K562 (cell line): ENCODE data around the gene PHLDB3. TPM values are rescaled to one million over a fixed set of nuclear protein-coding genes. Genes with fewer than 3 reads are reported as not detected.

Source experiments
- ATAC-seq: fragments of 200-7000 bp; cut with Tn5 transposase; 3 replicates; pipeline ENCODE4 v1.9.1; 2020; ENCODE audit warnings: moderate library complexity
- BruUV-seq: library from RNA; stranded (reverse); fragments of 400-500 nt; replicated peaks from 2 replicates; lab custom pipeline; 2021; lab: Mats Ljungman, UMichigan
- CTCF ChIA-PET: fragments of 300-600 bp; formaldehyde crosslinking; extraction: SDS; loops from one replicate; lab custom pipeline; 2021; ENCODE audit warnings: low intra/inter-chr PET ratio; lab: Yijun Ruan, JAX
- POLR2A ChIA-PET: fragments of 300-600, 350-650 bp; sonication (Branson Sonifier 250); formaldehyde crosslinking; extraction: SDS; loops from one replicate; lab custom pipeline; 2021; ENCODE audit warnings: antibody characterized with exemption, inconsistent platforms; lab: Yijun Ruan, JAX
- DNase-seq, 4 experiments: peaks; one replicate each; pipeline versions ENCODE4 v3.0.0 to v3.0.0-alpha.2; 2011 to 2018; ENCODE audit warnings: low spot score in 3 of 4, mixed read lengths in 3 of 4; ENCODE audit errors: extremely low read depth in 1 of 4
- FAIRE-seq: peaks from 2 replicates; lab custom pipeline; 2011; peaks lifted over from hg19 to GRCh38; lab: Jason Lieb, UNC
- H2AFZ ChIP-seq: 2 replicates; pipeline ENCODE4 v1.6.0; 2011; ENCODE audit warnings: low read depth, low read length, control low read depth, inconsistent platforms
- H3K27ac ChIP-seq: fragments of 200-600 bp; 3 replicates; pipeline ENCODE4 v1.8.0; 2011; ENCODE audit warnings: low read depth, mild to moderate bottlenecking, control low read depth, inconsistent platforms, low read length, moderate library complexity, mixed read lengths; ENCODE audit errors: extremely low read depth
- H3K27me3 ChIP-seq, 2 experiments: fragments of 300-600 bp in 1 of 2; 2 replicates in 1 of 2; 3 replicates in 1 of 2; pipeline versions ENCODE4 v1.6.0 to v1.8.0; 2011; ENCODE audit warnings: inconsistent platforms in 2 of 2, low read length in 2 of 2, mild to moderate bottlenecking in 1 of 2, mixed read lengths in 1 of 2, moderate library complexity in 1 of 2; ENCODE audit not compliant: control insufficient read depth in 2 of 2, insufficient read depth in 2 of 2
- H3K36me3 ChIP-seq: fragments of 300-600 bp; 3 replicates; pipeline ENCODE4 v1.8.0; 2011; ENCODE audit warnings: mild to moderate bottlenecking, low read length, inconsistent platforms; ENCODE audit not compliant: control insufficient read depth, insufficient read depth
- H3K4me1 ChIP-seq, 2 experiments: fragments of 200-600 bp in 1 of 2; replicated peaks in 1 of 2; 2 replicates in 1 of 2; 3 replicates in 1 of 2; pipeline versions ENCODE4 v1.5.1 to v1.8.0; 2011; ENCODE audit warnings: inconsistent platforms in 2 of 2, low read length in 2 of 2, mild to moderate bottlenecking in 1 of 2, mixed read lengths in 1 of 2, moderate library complexity in 1 of 2; ENCODE audit not compliant: control insufficient read depth in 2 of 2, insufficient read depth in 2 of 2
- H3K4me2 ChIP-seq: 2 replicates; pipeline ENCODE4 v1.6.1; 2011; ENCODE audit warnings: low read length, control low read depth, inconsistent platforms, mixed read lengths; ENCODE audit not compliant: insufficient read depth
- H3K4me3 ChIP-seq: fragments of 200-600 bp; sonication (generic), shearing (Covaris generic); 2 replicates; pipeline ENCODE4 v1.5.1; 2016; ENCODE audit warnings: control low read depth, inconsistent platforms
- H3K79me2 ChIP-seq: fragments of 200-600 bp; 3 replicates; pipeline ENCODE4 v1.8.0; 2011; ENCODE audit warnings: low read length, inconsistent platforms; ENCODE audit not compliant: control insufficient read depth, insufficient read depth
- H3K9ac ChIP-seq, 2 experiments: 2 replicates each; pipeline versions ENCODE4 v1.6.0 to v1.6.1; 2011; ENCODE audit warnings: low read depth in 2 of 2, low read length in 2 of 2, control low read depth in 1 of 2, inconsistent platforms in 1 of 2, mild to moderate bottlenecking in 1 of 2, mixed read lengths in 1 of 2; ENCODE audit not compliant: insufficient read depth in 1 of 2
- H3K9me1 ChIP-seq: one replicate; pipeline ENCODE4 v1.6.0; 2011; ENCODE audit warnings: inconsistent platforms, mild to moderate bottlenecking, low read length, moderate library complexity; ENCODE audit not compliant: control insufficient read depth, insufficient read depth
- H3K9me3 ChIP-seq: replicated peaks from 2 replicates; pipeline ENCODE4 v1.5.1; 2011; ENCODE audit warnings: low read depth, low read length, inconsistent platforms; ENCODE audit not compliant: control insufficient read depth, insufficient read depth
- H4K20me1 ChIP-seq: replicated peaks from 2 replicates; pipeline ENCODE4 v1.6.1; 2011; ENCODE audit warnings: low read length, inconsistent platforms, mixed read lengths; ENCODE audit not compliant: control insufficient read depth, insufficient read depth
- ARID4B ChIP-seq: sonication (generic); formaldehyde crosslinking; IDR thresholded peaks from 2 replicates; pipeline ENCODE4 v1.8.0; 2022; ENCODE audit warnings: mild to moderate bottlenecking, missing genetic modification reagents
- CBX1 ChIP-seq: sonication (generic); IDR thresholded peaks from 2 replicates; pipeline ENCODE4 v1.6.1; 2016; ENCODE audit warnings: antibody characterized with exemption, low read depth, mild to moderate bottlenecking
- DLX4 ChIP-seq: fragments of 250-450 bp; sonication (Bioruptor Pico); IDR thresholded peaks from 2 replicates; pipeline ENCODE4 v1.6.1; 2021; ENCODE audit warnings: mild to moderate bottlenecking
- FOXK2 ChIP-seq, 2 experiments: fragments of 450-650 bp; IDR thresholded peaks in 1 of 2; conservative IDR thresholded peaks in 1 of 2; 2 replicates each; pipeline ENCODE4 v1.6.1; 2016; ENCODE audit warnings: low read depth in 2 of 2, mild to moderate bottlenecking in 1 of 2
- LCOR ChIP-seq: sonication (generic); formaldehyde crosslinking; IDR thresholded peaks from 2 replicates; pipeline ENCODE4 v1.8.0; 2022; ENCODE audit warnings: mild to moderate bottlenecking, missing genetic modification reagents
- MCM3 ChIP-seq: fragments of 450-650 bp; IDR thresholded peaks from 2 replicates; pipeline ENCODE4 v1.6.1; 2016
- MCM7 ChIP-seq, 2 experiments: fragments of 450-650 bp; IDR thresholded peaks; 2 replicates each; pipeline ENCODE4 v1.6.1; 2016 to 2018
- MYNN ChIP-seq, 2 experiments: sonication (generic); formaldehyde crosslinking in 1 of 2; IDR thresholded peaks; 2 replicates each; pipeline versions ENCODE4 v1.5.0 to v1.6.1; 2016 to 2020; ENCODE audit warnings: antibody characterized with exemption in 1 of 2, missing genetic modification reagents in 1 of 2
- TAF1 ChIP-seq: IDR thresholded peaks from 2 replicates; pipeline ENCODE4 v1.6.1; 2011; ENCODE audit warnings: mild to moderate bottlenecking, low read length, moderate library complexity; ENCODE audit not compliant: insufficient read depth, control insufficient read depth, severe bottlenecking; ENCODE audit errors: extremely low read depth
- XRCC3 ChIP-seq: fragments of 450-650 bp; IDR thresholded peaks from 2 replicates; pipeline ENCODE4 v1.6.1; 2017; ENCODE audit warnings: mild to moderate bottlenecking, moderate library complexity
- YBX1 ChIP-seq: fragments of 450-650 bp; IDR thresholded peaks from 2 replicates; pipeline ENCODE4 v1.7.1; 2016; ENCODE audit warnings: mild to moderate bottlenecking
- ZBTB49 ChIP-seq: sonication (generic); formaldehyde crosslinking; IDR thresholded peaks from 2 replicates; pipeline ENCODE4 v1.8.0; 2022; ENCODE audit warnings: missing genetic modification reagents, mild to moderate bottlenecking, borderline replicate concordance
- ZNF24 ChIP-seq: fragments of 450-650 bp; IDR thresholded peaks from 2 replicates; pipeline ENCODE4 v1.6.1; 2016
- ZNF436 ChIP-seq: fragments of 250-450, 450-650 bp; sonication (Bioruptor Pico); formaldehyde crosslinking; IDR thresholded peaks from 2 replicates; pipeline ENCODE4 v1.7.0; 2020; ENCODE audit warnings: mild to moderate bottlenecking
- WGBS: fragments of 100-300 bp; shearing (Covaris generic); methylation state at CpG from one replicate; pipeline ENCODE4 v1.1.6; 2016; ENCODE audit warnings: low coverage, mixed read lengths; ENCODE audit not compliant: insufficient coverage; ENCODE audit errors: missing lambda C conversion rate; 5-methylcytosine and 5-hydroxymethylcytosine counted together
- in situ Hi-C: fragments of 300-500 bp; cut with MboI; formaldehyde crosslinking; loops from 4 replicates; pipeline ENCODE4 v1.15.0; 2018; ENCODE audit warnings: inconsistent platforms, mixed read lengths
- intact Hi-C: fragments of 100-400 bp; cut with micrococcal nuclease; formaldehyde crosslinking; loops from 2 replicates; pipeline ENCODE4 v1.14.2; 2022
- polyA plus RNA-seq, 8 experiments: library from polyadenylated mRNA; depleted of rRNA in 4 of 8; stranded (reverse) in 5 of 8; unstranded in 3 of 8; fragments of >200 nt; fragmentation: Nextera tagmentation in 2 of 8; fragmentation: Illumina TruSeq in 1 of 8; extraction: Ambion mirVana in 2 of 8; extraction: Trizol in 1 of 8; gene quantifications; 2 replicates each; pipeline versions ENCODE4 v1.2.1 to v1.2.3, GENCODE V29; 2011 to 2014; ENCODE audit warnings: inconsistent platforms in 1 of 8, missing spikeins in 1 of 8
- total RNA-seq, 7 experiments: library from RNA; depleted of rRNA in 6 of 7; stranded (reverse); fragments of >200 nt in 6 of 7; fragmentation: Illumina TruSeq in 2 of 7; extraction: Trizol in 2 of 7; gene quantifications; 2 replicates each; pipeline versions ENCODE4 v1.2.1 to v1.2.3, GENCODE V29; 2011 to 2021; ENCODE audit warnings: low replicate concordance in 1 of 7
- TF ChIP-seq, protein P1 (sequence below): sonication (generic); formaldehyde crosslinking; IDR thresholded peaks from 2 replicates; pipeline ENCODE4 v1.9.0; 2022; ENCODE audit warnings: mild to moderate bottlenecking, missing genetic modification reagents

The PHLDB3 gene
- total and polyA plus RNA-seq, 9 of the 15 experiments (the other 6 are each of a cell fraction or from before 2014, with no cell fraction given) = 0.04 to 23.5 (median 3.9) TPM

GRCh38 chr19:43465468-43466120, 39.0 kb downstream of the PHLDB3 start, which contains the start of gene LYPD3:
Gene LYPD3, minus strand, starts transcription at chr19:43465608. Its CDS starts 37 bp downstream, at chr19:43465571.
- Histone ChIP-seq H3K9me1 (no peaks in the 10 kb centered on the region), H3K4me2 (peak within 1 kb of the TSS; percentile 94), H3K4me1 (peaks cover 19 to 27% of the 10 kb centered on the region in 2 experiments), H4K20me1 (no peaks in the 10 kb centered on the region), H3K9me3 (no peaks in the 10 kb centered on the region), H3K27me3 (peaks cover 11 to 13% of the 10 kb centered on the region in 2 experiments; a peak in 4 of 5 replicates), H3K9ac (no peak within 1 kb of the TSS), H3K36me3 (no peaks in the 10 kb centered on the region), H3K79me2 (no peaks in the 10 kb centered on the region), H2AFZ (peak within 1 kb of the TSS; percentile 98; the same call in 1 of the 2 replicates), H3K27ac (no peak within 1 kb of the TSS), H3K4me3 (peak within 1 kb of the TSS; percentile 67; the same call in 1 of the 2 replicates)
- no peak for ATAC-seq
- intact Hi-C loops (no loop called here), in situ Hi-C loops (no loop called here)
- ChIA-PET POLR2A (interaction anchor here (1.3 kb wide), 1 partner anchor 19 kb away, joined by 4 read pairs; no protein-coding TSS in a partner anchor), CTCF (no interaction called here)
- 28% methylated on average over 24 of the region's 24 CpGs for WGBS
- BruUV-seq = no TSS peak
- FAIRE-seq = peak; percentile 40
- DNase-seq = peak in 2 of 4 experiments; percentile 38 to 39
- TF ChIP-seq ARID4B (CRISPR knock-in tag) (no peak), YBX1 (no peak), XRCC3 (no peak), ZNF24 (no peak), LCOR (CRISPR knock-in tag) (no peak), TAF1 (no peak), CBX1 (no peak), MYNN (IDR thresholded peaks at IDR 0.05) (no peak), MYNN (CRISPR knock-in tag; IDR thresholded peaks at IDR 0.05) (no peak), MCM3 (no peak), FOXK2 (conservative IDR thresholded peaks at IDR 0.05 in 1 of 2, IDR thresholded peaks at IDR 0.05 in 1 of 2; ENCODE audit: low read depth in 2 of 2) (no peak), ZBTB49 (CRISPR knock-in tag) (no peak), MCM7 (IDR thresholded peaks at IDR 0.05) (no peak), DLX4 (CRISPR knock-in tag) (no peak), ZNF436 (CRISPR knock-in tag) (no peak)
- TF ChIP-seq, protein P1, sequence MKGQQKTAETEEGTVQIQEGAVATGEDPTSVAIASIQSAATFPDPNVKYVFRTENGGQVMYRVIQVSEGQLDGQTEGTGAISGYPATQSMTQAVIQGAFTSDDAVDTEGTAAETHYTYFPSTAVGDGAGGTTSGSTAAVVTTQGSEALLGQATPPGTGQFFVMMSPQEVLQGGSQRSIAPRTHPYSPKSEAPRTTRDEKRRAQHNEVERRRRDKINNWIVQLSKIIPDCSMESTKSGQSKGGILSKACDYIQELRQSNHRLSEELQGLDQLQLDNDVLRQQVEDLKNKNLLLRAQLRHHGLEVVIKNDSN = no peak
